Measurements from ENCODE around the gene PRRC2B.
"Not testable (repeated sequence)": the region's sequence is repeated elsewhere in the genome, so short reads cannot be mapped to it uniquely, and the experiment has no call there.

PRRC2B gene

DNA sequence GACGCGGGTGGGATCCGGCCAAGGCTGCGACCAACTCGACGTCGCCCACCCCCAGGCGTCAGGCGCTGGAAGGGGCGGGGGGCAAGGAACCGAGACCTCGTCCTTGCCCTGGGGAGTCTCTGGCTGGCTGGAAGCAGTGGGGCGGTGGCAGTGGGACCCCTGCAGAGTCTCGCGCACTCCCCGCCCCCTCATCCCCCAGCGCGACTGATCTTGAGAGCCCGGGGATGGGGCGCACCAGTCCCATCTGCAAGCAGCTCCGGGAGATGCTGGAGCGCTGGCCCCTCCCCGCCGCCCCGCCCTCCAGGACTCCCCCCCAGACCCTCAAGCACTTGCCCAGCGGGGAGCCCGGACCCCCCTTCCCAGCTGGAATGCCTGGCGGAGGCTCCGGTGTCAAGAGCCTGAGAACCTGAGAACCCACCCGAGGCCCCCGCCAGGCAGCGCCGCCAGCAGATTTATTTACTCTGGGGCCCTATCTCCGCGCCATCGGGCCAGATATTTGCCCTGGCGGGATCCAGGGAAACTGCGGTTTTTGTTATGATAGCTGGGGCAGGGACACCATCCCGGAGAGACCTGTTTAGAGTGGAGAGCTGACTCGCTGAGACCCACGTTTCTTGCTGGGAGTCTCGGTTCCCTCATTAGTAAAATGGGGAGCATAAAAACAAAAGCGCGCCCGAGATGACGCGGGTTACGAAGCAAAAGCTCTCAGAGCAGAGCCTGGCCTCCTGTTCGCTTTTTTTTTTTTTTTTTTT, 152.6 kb downstream of the PRRC2B start:
- H3K27me3 ChIP-seq (ENCODE audit: control insufficient read depth, insufficient read depth, low read length), result peaks cover 33% of the 10 kb centered on the region
- H3K4me3 ChIP-seq (ENCODE audit: low read depth, low read length), result peak overlapping the region; percentile 49
- H3K9ac ChIP-seq (ENCODE audit: low read length), result peak overlapping the region; percentile 3

DNA sequence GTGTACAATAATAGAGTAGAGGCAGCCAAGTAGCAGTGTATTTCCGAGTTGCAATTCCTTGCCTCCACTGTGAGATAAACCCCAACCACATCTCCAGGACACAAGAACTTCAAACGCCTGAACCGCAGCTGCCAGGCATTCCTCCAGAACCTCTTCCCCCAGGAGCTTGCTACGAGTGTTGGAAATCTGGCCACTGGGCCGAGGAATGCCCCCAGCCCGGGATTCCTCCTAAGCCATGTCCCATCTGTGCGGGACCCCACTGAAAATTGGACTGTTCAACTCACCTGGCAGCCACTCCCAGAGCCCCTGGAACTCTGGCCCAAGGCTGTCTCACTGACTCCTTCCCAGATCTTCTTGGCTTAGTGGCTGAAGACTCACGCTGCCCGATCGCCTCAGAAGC, 155.3 kb downstream of the PRRC2B start:
- not testable (repeated sequence) for H3K9ac ChIP-seq (ENCODE audit: low read length); H3K4me1 ChIP-seq (ENCODE audit: control insufficient read depth, insufficient read depth, low read length)
- peaks cover 43% of the 10 kb centered on the region for H3K27me3 ChIP-seq (ENCODE audit: control insufficient read depth, insufficient read depth, low read length)

More for the DNA sequence above, 152.6 kb downstream of the PRRC2B start:
- Histone ChIP-seq H3K27ac (ENCODE audit: low read depth, low read length) (no peak overlapping the region), H3K4me1 (ENCODE audit: control insufficient read depth, insufficient read depth, low read length) (no peaks in the 10 kb centered on the region), H3K36me3 (ENCODE audit: control insufficient read depth, insufficient read depth, low read length) (no peaks in the 10 kb centered on the region), H3K9me3 (ENCODE audit: control insufficient read depth, insufficient read depth, low read depth, low read length) (peaks cover 29% of the 10 kb centered on the region)

More for the DNA sequence above, 155.3 kb downstream of the PRRC2B start:
- H3K9me3 ChIP-seq (ENCODE audit: control insufficient read depth, insufficient read depth, low read depth, low read length), result peaks cover 24% of the 10 kb centered on the region
- not testable (repeated sequence) for H3K4me3 ChIP-seq (ENCODE audit: low read depth, low read length); H3K36me3 ChIP-seq (ENCODE audit: control insufficient read depth, insufficient read depth, low read length); H3K27ac ChIP-seq (ENCODE audit: low read depth, low read length)

All from HUES6 (cell line).